ENCODE results near the gene FRY.
"Not testable (repeated sequence)": the region's sequence is repeated elsewhere in the genome, so short reads cannot be mapped to it uniquely, and the experiment has no call there.

FRY gene

GRCh38 chr13:32048816-32049215 lies 17.2 kb downstream of the FRY start:
- H3K4me1 ChIP-seq (ENCODE audit: insufficient read depth, low read length, poor library complexity, severe bottlenecking) = peaks cover 32% of the 10 kb centered on the region
- no peaks in the 10 kb centered on the region for H3K36me3 ChIP-seq (ENCODE audit: insufficient read depth, low read length)
- no peaks in the 10 kb centered on the region for H3K9me2 ChIP-seq (replicated peaks; ENCODE audit: low read depth, low read length)
- no peaks in the 10 kb centered on the region for H3K9me3 ChIP-seq (ENCODE audit: insufficient read depth, low read depth, low read length)
- H3K4me2 ChIP-seq (ENCODE audit: low read depth, low read length, poor library complexity, severe bottlenecking) = no peak overlapping the region
- H4K20me1 ChIP-seq (ENCODE audit: insufficient read depth, low read length, poor library complexity, severe bottlenecking) = no peaks in the 10 kb centered on the region
- H3F3A ChIP-seq (ENCODE audit: low read depth) = no peaks in the 10 kb centered on the region
- TF ChIP-seq CTCF (conservative IDR thresholded peaks at IDR 0.05; ENCODE audit: low read length) = no peak
- TF ChIP-seq EZH2phosphoT487 (IDR thresholded peaks at IDR 0.05; ENCODE audit: borderline replicate concordance) = 0 out of 2 replicates have a peak, but pooled peaks have one; percentile 6
- no peak overlapping the region for H3K9ac ChIP-seq (ENCODE audit: low read depth, low read length, poor library complexity, severe bottlenecking)
- no peaks in the 10 kb centered on the region for H3K27me3 ChIP-seq (ENCODE audit: insufficient read depth, low read length, poor library complexity, severe bottlenecking)
- H2AFZ ChIP-seq (ENCODE audit: low read length) = no peak overlapping the region
- H3K4me3 ChIP-seq (ENCODE audit: low read length, poor library complexity, severe bottlenecking) = no peak overlapping the region
- no peaks in the 10 kb centered on the region for H3K79me2 ChIP-seq (ENCODE audit: insufficient read depth, low read length)

- Histone ChIP-seq H3F3A (ENCODE audit: low read depth) (no peaks in the 10 kb centered on the region), H3K4me1 (ENCODE audit: insufficient read depth, low read length, poor library complexity, severe bottlenecking) (peaks cover 29% of the 10 kb centered on the region), H3K27me3 (ENCODE audit: insufficient read depth, low read length, poor library complexity, severe bottlenecking) (no peaks in the 10 kb centered on the region), H3K36me3 (ENCODE audit: insufficient read depth, low read length) (no peaks in the 10 kb centered on the region), H4K20me1 (ENCODE audit: insufficient read depth, low read length, poor library complexity, severe bottlenecking) (no peaks in the 10 kb centered on the region), H3K79me2 (ENCODE audit: insufficient read depth, low read length) (no peaks in the 10 kb centered on the region), H3K9me2 (replicated peaks; ENCODE audit: low read depth, low read length) (no peaks in the 10 kb centered on the region), H3K4me3 (ENCODE audit: low read length, poor library complexity, severe bottlenecking) (no peak overlapping the region), H3K9ac (ENCODE audit: low read depth, low read length, poor library complexity, severe bottlenecking) (no peak overlapping the region), H3K4me2 (ENCODE audit: low read depth, low read length, poor library complexity, severe bottlenecking) (no peak overlapping the region), H2AFZ (ENCODE audit: low read length) (no peak overlapping the region), H3K9me3 (ENCODE audit: insufficient read depth, low read depth, low read length) (no peaks in the 10 kb centered on the region)
- TF ChIP-seq CTCF (conservative IDR thresholded peaks at IDR 0.05; ENCODE audit: low read length) (no peak), EZH2phosphoT487 (IDR thresholded peaks at IDR 0.05; ENCODE audit: borderline replicate concordance) (no peak)
These were observed 19.6 kb downstream of the FRY start for GRCh38 chr13:32051156-32051555.

- no peaks in the 10 kb centered on the region for H3F3A ChIP-seq (ENCODE audit: low read depth)
- no peak overlapping the region for H3K4me2 ChIP-seq (ENCODE audit: low read depth, low read length, poor library complexity, severe bottlenecking)
- H3K36me3 ChIP-seq (ENCODE audit: insufficient read depth, low read length) = no peaks in the 10 kb centered on the region
- H3K27me3 ChIP-seq (ENCODE audit: insufficient read depth, low read length, poor library complexity, severe bottlenecking) = no peaks in the 10 kb centered on the region
- no peaks in the 10 kb centered on the region for H4K20me1 ChIP-seq (ENCODE audit: insufficient read depth, low read length, poor library complexity, severe bottlenecking)
- H3K9me2 ChIP-seq (replicated peaks; ENCODE audit: low read depth, low read length) = no peaks in the 10 kb centered on the region
- H2AFZ ChIP-seq (ENCODE audit: low read length) = no peak overlapping the region
- no peak for TF ChIP-seq EZH2phosphoT487 (IDR thresholded peaks at IDR 0.05; ENCODE audit: borderline replicate concordance)
- TF ChIP-seq CTCF (conservative IDR thresholded peaks at IDR 0.05; ENCODE audit: low read length) = no peak
- no peak overlapping the region for H3K9ac ChIP-seq (ENCODE audit: low read depth, low read length, poor library complexity, severe bottlenecking)
- H3K4me3 ChIP-seq (ENCODE audit: low read length, poor library complexity, severe bottlenecking) = no peak overlapping the region
- H3K79me2 ChIP-seq (ENCODE audit: insufficient read depth, low read length) = no peaks in the 10 kb centered on the region
- H3K4me1 ChIP-seq (ENCODE audit: insufficient read depth, low read length, poor library complexity, severe bottlenecking) = no peaks in the 10 kb centered on the region
- H3K9me3 ChIP-seq (ENCODE audit: insufficient read depth, low read depth, low read length) = no peaks in the 10 kb centered on the region
These were observed 24.7 kb downstream of the FRY start for GRCh38 chr13:32056316-32056715.

GRCh38 chr13:32057325-32057724 lies 25.8 kb downstream of the FRY start:
- H4K20me1 ChIP-seq (ENCODE audit: insufficient read depth, low read length, poor library complexity, severe bottlenecking); H3K4me2 ChIP-seq (ENCODE audit: low read depth, low read length, poor library complexity, severe bottlenecking); H3F3A ChIP-seq (ENCODE audit: low read depth); H3K4me1 ChIP-seq (ENCODE audit: insufficient read depth, low read length, poor library complexity, severe bottlenecking); H3K27me3 ChIP-seq (ENCODE audit: insufficient read depth, low read length, poor library complexity, severe bottlenecking); H3K9me2 ChIP-seq (replicated peaks; ENCODE audit: low read depth, low read length); H3K79me2 ChIP-seq (ENCODE audit: insufficient read depth, low read length); H3K36me3 ChIP-seq (ENCODE audit: insufficient read depth, low read length); H2AFZ ChIP-seq (ENCODE audit: low read length); H3K4me3 ChIP-seq (ENCODE audit: low read length, poor library complexity, severe bottlenecking); H3K9ac ChIP-seq (ENCODE audit: low read depth, low read length, poor library complexity, severe bottlenecking); H3K9me3 ChIP-seq (ENCODE audit: insufficient read depth, low read depth, low read length): not testable (repeated sequence)
